Adipocyte (in vitro differentiated cells): ENCODE results near the gene EFNA3.
A peak's percentile ranks its signal among the peaks of the same experiment; 100 is the strongest.

ENCODE experiments used
- DNase-seq: peaks from one replicate; pipeline ENCODE4 v3.0.0-alpha.2; 2015; ENCODE audit warnings: low read depth
- H3K27me3 ChIP-seq: replicated peaks from 2 replicates; pipeline ENCODE4 v1.7.0; 2013; ENCODE audit warnings: mild to moderate bottlenecking, low read length, moderate library complexity; ENCODE audit not compliant: control insufficient read depth, insufficient read depth
- H3K36me3 ChIP-seq: 2 replicates; pipeline ENCODE4 v1.7.0; 2013; ENCODE audit warnings: low read length, mild to moderate bottlenecking, moderate library complexity; ENCODE audit not compliant: control insufficient read depth, insufficient read depth, severe bottlenecking
- H3K4me1 ChIP-seq: 2 replicates; pipeline ENCODE4 v1.7.0; 2013; ENCODE audit warnings: mild to moderate bottlenecking, low read length, moderate library complexity; ENCODE audit not compliant: control insufficient read depth, insufficient read depth
- H3K4me3 ChIP-seq: 2 replicates; pipeline ENCODE4 v1.7.0; 2013; ENCODE audit warnings: mild to moderate bottlenecking, low read length, moderate library complexity
- H3K9ac ChIP-seq: 2 replicates; pipeline ENCODE4 v1.7.0; 2013; ENCODE audit warnings: mild to moderate bottlenecking, low read length, moderate library complexity
- H3K9me3 ChIP-seq: 2 replicates; pipeline ENCODE4 v1.7.0; 2013; ENCODE audit warnings: mild to moderate bottlenecking, low read length, moderate library complexity; ENCODE audit not compliant: control insufficient read depth

Gene EFNA3, protein sequence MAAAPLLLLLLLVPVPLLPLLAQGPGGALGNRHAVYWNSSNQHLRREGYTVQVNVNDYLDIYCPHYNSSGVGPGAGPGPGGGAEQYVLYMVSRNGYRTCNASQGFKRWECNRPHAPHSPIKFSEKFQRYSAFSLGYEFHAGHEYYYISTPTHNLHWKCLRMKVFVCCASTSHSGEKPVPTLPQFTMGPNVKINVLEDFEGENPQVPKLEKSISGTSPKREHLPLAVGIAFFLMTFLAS

DNA sequence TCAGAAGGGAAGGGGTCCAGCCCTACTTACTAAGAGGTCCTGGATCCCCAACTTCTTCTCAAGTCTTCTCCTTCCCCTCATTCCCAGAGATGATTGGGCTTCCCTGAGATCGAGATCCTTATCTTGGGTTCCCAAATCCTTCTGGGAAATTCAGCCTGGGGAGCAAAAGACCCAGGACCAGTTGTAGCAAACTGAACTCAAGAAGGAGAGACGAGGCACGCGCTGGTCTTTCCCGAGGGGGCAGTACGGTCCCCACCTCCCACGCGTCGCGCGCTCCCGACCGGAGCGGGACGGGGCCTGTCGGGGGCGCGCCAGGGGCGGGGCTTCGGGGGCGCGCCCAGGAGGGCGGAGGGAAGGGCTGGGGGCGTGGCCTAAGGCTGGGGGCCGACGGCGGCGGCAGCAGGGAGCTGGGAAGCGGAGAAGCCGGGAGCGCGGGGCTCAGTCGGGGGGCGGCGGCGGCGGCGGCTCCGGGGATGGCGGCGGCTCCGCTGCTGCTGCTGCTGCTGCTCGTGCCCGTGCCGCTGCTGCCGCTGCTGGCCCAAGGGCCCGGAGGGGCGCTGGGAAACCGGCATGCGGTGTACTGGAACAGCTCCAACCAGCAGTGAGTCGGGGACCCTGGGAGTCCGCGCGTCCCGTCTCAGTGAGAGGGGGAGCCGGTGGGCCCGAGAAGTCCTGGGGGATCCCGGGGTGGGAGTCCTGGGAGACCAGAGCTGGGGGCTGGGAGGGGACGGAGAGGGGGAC is at the start of gene EFNA3:
TSS of gene EFNA3 (plus strand) at position 369 of the 741 bp plus-strand sequence. CDS start at position 474, 105 bp downstream.
- Histone ChIP-seq H3K36me3 (no peaks in the 10 kb centered on the region), H3K4me3 (peak within 1 kb of the TSS; percentile 44), H3K27me3 (peaks cover 47% of the 10 kb centered on the region), H3K9me3 (no peaks in the 10 kb centered on the region), H3K9ac (peak within 1 kb of the TSS; percentile 7), H3K4me1 (peaks cover 18% of the 10 kb centered on the region)
- DNase-seq, result peak; percentile 91

DNA sequence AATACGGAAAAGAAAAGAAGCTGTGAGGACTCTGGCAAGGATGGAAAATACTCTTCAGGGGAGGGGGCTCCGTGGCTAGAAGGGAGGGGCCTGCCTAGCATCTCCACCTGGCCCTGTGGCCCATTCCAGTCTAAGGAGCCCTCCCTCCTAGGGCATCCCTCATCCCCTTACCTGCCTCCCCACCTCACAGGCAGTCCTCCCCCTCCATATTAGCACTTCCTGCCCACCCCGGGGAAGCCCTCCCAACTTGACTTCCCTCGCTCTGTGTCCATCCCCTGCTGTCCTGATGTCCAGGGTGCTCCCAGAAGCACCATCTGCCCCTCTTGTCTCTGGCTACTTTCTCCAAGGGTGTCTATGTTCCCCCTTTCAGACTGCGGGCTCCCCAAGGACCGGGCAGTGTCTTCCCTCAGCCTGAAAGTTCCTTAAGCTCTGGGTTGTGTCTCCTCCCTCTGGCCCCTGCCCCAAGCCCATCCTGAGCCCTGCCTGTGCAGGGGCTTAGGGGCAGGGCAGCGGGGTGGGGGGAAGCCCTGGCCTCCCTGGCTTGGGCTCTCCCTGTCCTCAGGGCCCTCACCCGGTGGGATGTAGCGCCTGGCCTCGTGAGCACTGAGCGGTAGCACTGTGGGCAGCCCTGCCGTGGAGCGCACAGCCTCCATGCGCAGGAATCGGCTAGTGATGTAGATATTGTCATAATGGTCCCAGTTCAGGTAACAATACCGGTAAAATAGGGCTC is 49.0 kb upstream of the EFNA3 start:
- H3K4me1 ChIP-seq, result no peaks in the 10 kb centered on the region
- no peak overlapping the region for H3K4me3 ChIP-seq
- H3K27me3 ChIP-seq, result peaks cover 8% of the 10 kb centered on the region
- DNase-seq, result no peak
- H3K36me3 ChIP-seq, result no peaks in the 10 kb centered on the region
- H3K9ac ChIP-seq, result no peak overlapping the region
- H3K9me3 ChIP-seq, result no peaks in the 10 kb centered on the region

DNA sequence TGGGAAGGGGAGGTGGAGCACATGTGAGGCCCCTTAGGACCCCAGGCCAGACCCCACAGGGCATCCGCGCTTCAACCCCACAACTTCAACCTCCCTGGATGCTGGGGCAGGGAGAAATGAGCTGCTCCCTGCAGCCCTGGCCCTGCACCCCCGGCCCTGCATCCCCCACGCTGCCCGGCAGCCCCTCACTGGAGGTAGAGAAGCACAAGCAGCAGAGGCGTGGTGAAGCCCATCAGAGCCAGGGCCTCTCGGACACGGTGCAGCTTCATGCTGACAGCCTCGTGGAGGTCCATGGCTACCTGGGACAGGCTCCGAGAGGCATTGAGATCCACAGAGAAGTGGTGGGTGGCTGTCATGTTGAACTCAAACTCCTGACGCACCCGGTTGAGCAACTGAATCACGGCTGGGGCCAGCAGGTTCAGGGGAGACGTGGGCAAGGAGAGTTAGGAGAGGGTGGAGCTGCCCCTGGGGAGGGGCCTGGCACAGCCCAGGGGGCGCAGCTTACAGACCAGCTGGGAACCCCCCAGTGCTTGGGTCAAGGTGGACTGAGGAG is 48.3 kb upstream of the EFNA3 start:
- H3K4me3 ChIP-seq, result no peak overlapping the region
- peaks cover 8% of the 10 kb centered on the region for H3K27me3 ChIP-seq
- H3K9me3 ChIP-seq, result no peaks in the 10 kb centered on the region
- H3K36me3 ChIP-seq, result no peaks in the 10 kb centered on the region
- H3K9ac ChIP-seq, result no peak overlapping the region
- no peaks in the 10 kb centered on the region for H3K4me1 ChIP-seq
- DNase-seq, result no peak

DNA sequence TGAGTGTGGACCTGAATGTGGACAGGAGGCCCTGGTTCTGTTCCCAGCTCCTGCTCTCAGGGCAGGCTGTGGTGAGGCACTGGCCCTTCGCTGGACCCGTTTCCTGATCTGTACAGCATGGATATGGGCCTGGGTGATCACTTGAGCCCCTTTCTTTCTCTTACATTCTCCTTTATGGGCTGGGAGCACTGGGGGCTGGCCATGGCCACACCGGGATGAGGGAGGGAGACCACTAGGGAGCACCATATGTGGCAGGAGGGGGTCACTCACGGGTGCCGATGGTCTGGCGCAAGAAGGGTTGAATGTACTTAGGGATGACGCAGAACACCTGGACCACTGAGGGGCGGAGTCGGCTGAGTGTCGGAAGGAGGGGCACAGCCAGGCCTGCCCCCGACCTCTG is 47.7 kb upstream of the EFNA3 start:
- H3K9me3 ChIP-seq, result no peaks in the 10 kb centered on the region
- no peak for DNase-seq
- H3K4me3 ChIP-seq, result no peak overlapping the region
- peaks cover 8% of the 10 kb centered on the region for H3K27me3 ChIP-seq
- no peak overlapping the region for H3K9ac ChIP-seq
- no peaks in the 10 kb centered on the region for H3K4me1 ChIP-seq
- H3K36me3 ChIP-seq, result no peaks in the 10 kb centered on the region

DNA sequence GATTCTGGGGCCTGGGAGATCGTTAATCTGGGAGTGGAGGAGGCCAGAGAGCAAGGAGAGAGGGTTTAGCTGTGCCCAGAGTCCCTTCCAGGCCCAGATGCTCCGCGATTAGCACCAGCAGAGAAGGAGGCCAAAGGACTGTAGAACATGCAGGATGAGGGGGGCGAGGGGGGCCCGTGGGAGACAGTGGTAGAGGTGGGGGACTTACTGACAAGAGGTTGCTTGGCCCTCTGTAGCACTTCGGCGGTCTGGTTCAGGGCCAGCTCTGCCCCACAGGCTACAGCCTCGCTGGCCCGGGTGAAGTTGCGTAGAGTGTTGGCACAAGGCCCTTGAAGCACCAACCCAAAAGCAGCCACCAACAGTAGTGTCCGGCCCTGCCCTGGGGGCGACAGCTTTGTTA is 45.8 kb upstream of the EFNA3 start:
- no peak overlapping the region for H3K4me3 ChIP-seq
- H3K9ac ChIP-seq, result no peak overlapping the region
- no peaks in the 10 kb centered on the region for H3K4me1 ChIP-seq
- H3K27me3 ChIP-seq, result peaks cover 8% of the 10 kb centered on the region
- H3K36me3 ChIP-seq, result no peaks in the 10 kb centered on the region
- no peak for DNase-seq
- H3K9me3 ChIP-seq, result no peaks in the 10 kb centered on the region

DNA sequence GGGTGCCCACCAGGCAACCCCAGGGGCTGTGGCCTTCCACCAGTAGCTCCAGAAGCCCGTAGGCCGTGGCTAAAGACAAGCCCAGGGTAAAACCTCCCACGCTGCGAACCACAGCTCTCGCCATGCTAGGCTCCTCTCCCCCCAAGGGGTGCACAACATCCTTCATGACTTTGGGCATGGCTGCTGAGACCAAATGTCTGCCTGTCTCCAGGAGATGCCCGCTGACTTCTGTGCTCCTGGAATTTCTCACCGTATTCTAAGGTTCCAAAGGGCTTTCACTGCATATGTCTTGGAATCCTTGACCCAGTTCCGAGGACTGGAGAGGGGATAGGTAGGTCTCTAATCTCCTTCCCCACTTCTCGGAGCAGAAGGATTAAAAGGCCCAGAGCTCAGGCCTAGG is 45.1 kb upstream of the EFNA3 start, which contains the start of the genes DCST1 and DCST2:
TSS of gene DCST1 (plus strand) at position 301 of the 400 bp plus-strand sequence. CDS start 213 bp downstream, outside the sequence.
TSS of gene DCST2 (minus strand) at position 258 of the 400 bp plus-strand sequence. CDS start at position 178, 80 bp downstream.
- peaks cover 8% of the 10 kb centered on the region for H3K27me3 ChIP-seq
- H3K9ac ChIP-seq, result no peak within 1 kb of the TSS
- DNase-seq, result no peak
- H3K4me3 ChIP-seq, result no peak within 1 kb of the TSS
- no peaks in the 10 kb centered on the region for H3K4me1 ChIP-seq
- H3K9me3 ChIP-seq, result no peaks in the 10 kb centered on the region
- H3K36me3 ChIP-seq, result no peaks in the 10 kb centered on the region

DNA sequence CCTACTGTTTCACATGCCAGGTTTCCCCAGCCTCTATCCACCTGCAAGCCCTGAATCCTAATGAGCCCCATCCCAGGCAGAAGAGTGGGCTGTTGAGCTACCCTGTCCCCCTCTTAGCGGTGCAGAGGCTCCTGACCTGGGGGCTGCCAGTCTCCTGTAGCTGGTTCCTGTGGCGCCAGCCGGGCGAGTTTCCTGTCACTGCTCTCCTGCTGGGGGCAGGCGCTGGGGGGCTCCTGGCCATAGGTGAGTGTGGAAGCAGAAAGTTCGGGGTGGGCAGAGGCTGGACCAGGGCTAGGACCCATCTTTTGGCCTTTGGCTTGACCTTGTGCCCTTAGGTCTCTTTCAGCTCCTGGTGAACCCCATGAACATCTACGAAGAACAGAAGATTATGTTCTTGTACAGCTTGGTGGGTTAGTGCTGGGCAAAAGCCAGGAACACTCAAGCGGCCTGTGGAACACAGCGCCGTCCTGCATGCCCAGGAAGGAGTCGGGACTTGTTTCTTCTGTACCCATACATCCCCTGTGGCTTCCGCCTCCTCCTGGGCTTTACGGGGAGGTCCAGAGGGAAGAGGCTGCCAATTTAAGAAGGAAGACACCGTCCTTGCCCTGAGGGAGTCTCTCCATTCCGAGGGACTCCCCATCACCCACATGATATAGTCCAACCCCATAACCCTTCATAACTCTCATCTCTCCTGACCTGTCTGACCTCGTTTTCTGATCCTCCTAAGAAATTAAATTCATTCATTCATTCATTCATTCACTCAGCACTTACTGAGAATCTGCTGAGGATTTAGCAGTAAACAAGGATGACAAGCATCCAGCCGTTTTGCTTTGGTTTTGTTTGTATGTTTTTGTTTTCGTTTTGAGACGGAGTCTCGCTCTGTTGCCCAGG is 44.1 kb upstream of the EFNA3 start:
- Histone ChIP-seq H3K9ac (no peak overlapping the region), H3K9me3 (no peaks in the 10 kb centered on the region), H3K4me3 (no peak overlapping the region), H3K4me1 (peaks cover 7% of the 10 kb centered on the region), H3K36me3 (no peaks in the 10 kb centered on the region), H3K27me3 (peaks cover 8% of the 10 kb centered on the region)
- DNase-seq, result no peak

DNA sequence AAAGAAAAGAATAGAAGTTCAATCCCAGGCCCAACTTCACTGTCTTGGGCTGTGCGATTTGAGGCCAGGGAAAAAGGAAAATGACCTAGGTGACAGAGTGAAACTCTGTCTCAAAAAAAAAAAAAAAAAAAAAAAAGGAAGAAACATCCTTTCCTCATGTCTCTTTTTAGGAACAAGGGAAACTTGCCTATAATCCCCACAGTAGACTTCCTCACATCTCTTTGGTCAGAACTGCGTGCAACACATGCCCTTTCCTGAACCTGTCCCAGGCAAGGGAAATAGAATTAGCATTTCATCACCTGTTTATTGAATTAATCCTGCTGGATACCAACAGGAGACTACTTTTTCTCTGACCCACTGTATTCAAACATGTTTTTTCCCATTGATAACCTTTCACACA is 42.7 kb upstream of the EFNA3 start:
- Histone ChIP-seq H3K36me3 (no peaks in the 10 kb centered on the region), H3K4me1 (peaks cover 7% of the 10 kb centered on the region), H3K4me3 (no peak overlapping the region), H3K27me3 (peaks cover 8% of the 10 kb centered on the region), H3K9me3 (no peaks in the 10 kb centered on the region), H3K9ac (no peak overlapping the region)
- DNase-seq, result no peak

DNA sequence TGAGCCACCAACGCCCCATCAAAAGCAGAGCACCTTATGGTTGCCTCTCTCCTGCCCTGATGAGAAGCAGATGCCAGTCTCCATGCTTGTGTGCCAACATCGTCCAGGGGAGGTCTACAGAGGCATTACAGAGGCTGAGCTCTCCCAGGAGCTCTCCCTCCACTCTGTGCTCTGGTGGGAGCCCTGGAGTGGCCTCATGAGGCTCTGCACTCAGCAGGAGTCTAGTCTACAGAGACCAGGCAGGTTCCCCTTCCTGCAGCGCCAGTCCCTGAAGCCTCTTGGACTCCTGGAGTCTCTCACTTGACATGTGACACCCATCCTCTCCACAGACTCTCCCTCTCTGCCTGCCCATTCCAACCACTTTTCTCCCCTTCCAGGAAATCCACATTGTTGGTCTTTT is 41.6 kb upstream of the EFNA3 start:
- H3K4me1 ChIP-seq, result peaks cover 7% of the 10 kb centered on the region
- no peak overlapping the region for H3K4me3 ChIP-seq
- DNase-seq, result no peak
- peaks cover 8% of the 10 kb centered on the region for H3K27me3 ChIP-seq
- H3K9ac ChIP-seq, result no peak overlapping the region
- no peaks in the 10 kb centered on the region for H3K36me3 ChIP-seq
- H3K9me3 ChIP-seq, result no peaks in the 10 kb centered on the region

DNA sequence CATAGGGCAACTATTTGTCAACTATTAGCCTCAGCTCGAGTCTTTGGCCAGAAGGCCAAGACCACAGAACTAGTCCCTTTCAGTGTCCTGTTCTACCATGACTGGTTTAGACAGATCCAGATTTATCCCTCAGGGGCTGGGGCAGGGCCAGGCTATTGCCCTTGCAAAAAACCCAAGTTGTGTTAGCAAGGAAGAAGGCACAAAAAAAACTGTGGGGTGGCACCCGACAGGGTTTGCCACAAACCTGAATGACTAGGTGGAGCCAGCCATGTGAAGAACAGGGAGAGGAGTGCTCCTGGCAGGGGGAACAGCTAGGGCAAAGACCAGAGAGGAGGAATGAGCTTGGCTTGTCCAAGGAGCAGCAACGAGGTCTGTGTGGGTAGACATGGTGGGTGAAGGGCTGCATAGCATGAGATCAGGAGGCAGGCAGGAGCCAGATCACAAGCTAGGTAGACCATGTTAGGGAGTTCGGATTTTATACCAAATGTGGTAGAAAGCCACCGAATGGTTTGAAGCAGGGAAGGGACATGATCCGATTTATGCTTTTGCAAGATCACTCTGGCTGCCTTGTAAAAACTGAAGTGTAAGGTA is 40.7 kb upstream of the EFNA3 start:
- H3K36me3 ChIP-seq, result no peaks in the 10 kb centered on the region
- H3K9ac ChIP-seq, result no peak overlapping the region
- peaks cover 8% of the 10 kb centered on the region for H3K27me3 ChIP-seq
- no peak for DNase-seq
- no peaks in the 10 kb centered on the region for H3K9me3 ChIP-seq
- H3K4me3 ChIP-seq, result no peak overlapping the region
- peaks cover 7% of the 10 kb centered on the region for H3K4me1 ChIP-seq
